Caco-2 (cell line): ENCODE data around the gene CITED1. TPM values are rescaled to one million over a fixed set of nuclear protein-coding genes. Genes with fewer than 3 reads are reported as not detected.
A peak's percentile ranks its signal among the peaks of the same experiment; 100 is the strongest.

ENCODE experiments used
- BruUV-seq: library from RNA; stranded (reverse); fragments of 400-500 nt; replicated peaks from 2 replicates; lab custom pipeline; 2021; lab: Mats Ljungman, UMichigan
- CTCF ChIA-PET: fragments of 300-600 bp; sonication (Branson Sonifier 250); formaldehyde crosslinking; loops from one replicate; lab custom pipeline; 2022; ENCODE audit warnings: antibody characterized with exemption; lab: Charles Lee
- POLR2A ChIA-PET: fragments of 300-600 bp; sonication (Branson Sonifier 250); formaldehyde crosslinking; loops from one replicate; lab custom pipeline; 2022; ENCODE audit warnings: antibody characterized with exemption; lab: Charles Lee
- DNase-seq, 2 experiments: peaks; one replicate each; pipeline versions ENCODE4 v3.0.0 to v3.0.0-alpha.2; 2020 to 2022
- H3K27me3 ChIP-seq: replicated peaks from 2 replicates; pipeline ENCODE4 v1.6.0; 2011; ENCODE audit warnings: low read length; ENCODE audit not compliant: control insufficient read depth, insufficient read depth
- H3K36me3 ChIP-seq: 2 replicates; pipeline ENCODE4 v1.5.1; 2011; ENCODE audit warnings: low read length; ENCODE audit not compliant: control insufficient read depth, insufficient read depth
- H3K4me1 ChIP-seq: fragments of 250-450 bp; sonication (Bioruptor Pico); 2 replicates; pipeline ENCODE4 v1.5.1; 2020; ENCODE audit warnings: mild to moderate bottlenecking
- H3K4me3 ChIP-seq: 2 replicates; pipeline ENCODE4 v1.5.1; 2011; ENCODE audit warnings: low read depth, mild to moderate bottlenecking, control low read depth, low read length
- H3K9me3 ChIP-seq: fragments of 250-450 bp; sonication (Bioruptor Pico); 2 replicates; pipeline ENCODE4 v1.5.1; 2020; ENCODE audit warnings: mild to moderate bottlenecking, moderate library complexity
- H3K27ac Mint-ChIP-seq: one replicate; pipeline ENCODE4 v1.8.0; 2022; ENCODE audit warnings: mixed read lengths; ENCODE audit not compliant: unreplicated experiment
- H3K27me3 Mint-ChIP-seq: one replicate; pipeline ENCODE4 v1.8.0; 2022; ENCODE audit warnings: mixed read lengths; ENCODE audit not compliant: insufficient read depth, unreplicated experiment
- H3K36me3 Mint-ChIP-seq: one replicate; pipeline ENCODE4 v1.8.0; 2022; ENCODE audit warnings: mild to moderate bottlenecking, mixed read lengths; ENCODE audit not compliant: insufficient read depth, unreplicated experiment
- H3K4me1 Mint-ChIP-seq: one replicate; pipeline ENCODE4 v1.8.0; 2022; ENCODE audit warnings: low read depth, mixed read lengths; ENCODE audit not compliant: unreplicated experiment
- H3K4me3 Mint-ChIP-seq: one replicate; pipeline ENCODE4 v1.8.0; 2022; ENCODE audit warnings: mild to moderate bottlenecking, moderate library complexity, mixed read lengths; ENCODE audit not compliant: unreplicated experiment
- H3K9me3 Mint-ChIP-seq: one replicate; pipeline ENCODE4 v1.8.0; 2022; ENCODE audit warnings: mixed read lengths; ENCODE audit not compliant: unreplicated experiment
- intact Hi-C: fragments of 100-400 bp; cut with micrococcal nuclease; formaldehyde crosslinking; loops from one replicate; pipeline ENCODE4 v1.10.0; 2022; ENCODE audit not compliant: unreplicated experiment
- total RNA-seq: library from RNA; stranded (reverse); gene quantifications from 2 replicates; pipeline ENCODE4 v1.2.3, GENCODE V29; 2022
- TF ChIP-seq, protein P1 (sequence below), 2 experiments: fragments of 200-600 bp in 1 of 2; IDR thresholded peaks; 1 replicate in 1 of 2; 2 replicates in 1 of 2; pipeline versions ENCODE4 v1.5.1 to v1.8.0; 2011 to 2022; ENCODE audit warnings: antibody characterized with exemption in 1 of 2, control low read depth in 1 of 2, inconsistent platforms in 1 of 2, low read depth in 1 of 2, low read length in 1 of 2, mild to moderate bottlenecking in 1 of 2, moderate library complexity in 1 of 2; ENCODE audit not compliant: insufficient read depth in 1 of 2, severe bottlenecking in 1 of 2, unreplicated experiment in 1 of 2

Gene CITED1
- total RNA-seq, 1 experiment from 2014 or later, result 1.3 TPM

- ChIA-PET POLR2A (no interaction called here), CTCF (no interaction called here)
- Mint-ChIP-seq H3K4me1 (no peaks in the 10 kb centered on the region), H3K4me3 (peak overlapping the region; percentile 82), H3K36me3 (no peaks in the 10 kb centered on the region), H3K9me3 (no peaks in the 10 kb centered on the region), H3K27me3 (peaks cover 11% of the 10 kb centered on the region), H3K27ac (no peak overlapping the region)
- Histone ChIP-seq H3K9me3 (no peaks in the 10 kb centered on the region), H3K4me3 (no peak overlapping the region), H3K36me3 (no peaks in the 10 kb centered on the region), H3K27me3 (peaks cover 1% of the 10 kb centered on the region), H3K4me1 (no peaks in the 10 kb centered on the region)
- intact Hi-C loops, result loop anchor here (5.0 to 10.0 kb wide), 2 partner anchors 167 to 245 kb away; no protein-coding TSS in a partner anchor
- no peak for DNase-seq
- TF ChIP-seq, protein P1, sequence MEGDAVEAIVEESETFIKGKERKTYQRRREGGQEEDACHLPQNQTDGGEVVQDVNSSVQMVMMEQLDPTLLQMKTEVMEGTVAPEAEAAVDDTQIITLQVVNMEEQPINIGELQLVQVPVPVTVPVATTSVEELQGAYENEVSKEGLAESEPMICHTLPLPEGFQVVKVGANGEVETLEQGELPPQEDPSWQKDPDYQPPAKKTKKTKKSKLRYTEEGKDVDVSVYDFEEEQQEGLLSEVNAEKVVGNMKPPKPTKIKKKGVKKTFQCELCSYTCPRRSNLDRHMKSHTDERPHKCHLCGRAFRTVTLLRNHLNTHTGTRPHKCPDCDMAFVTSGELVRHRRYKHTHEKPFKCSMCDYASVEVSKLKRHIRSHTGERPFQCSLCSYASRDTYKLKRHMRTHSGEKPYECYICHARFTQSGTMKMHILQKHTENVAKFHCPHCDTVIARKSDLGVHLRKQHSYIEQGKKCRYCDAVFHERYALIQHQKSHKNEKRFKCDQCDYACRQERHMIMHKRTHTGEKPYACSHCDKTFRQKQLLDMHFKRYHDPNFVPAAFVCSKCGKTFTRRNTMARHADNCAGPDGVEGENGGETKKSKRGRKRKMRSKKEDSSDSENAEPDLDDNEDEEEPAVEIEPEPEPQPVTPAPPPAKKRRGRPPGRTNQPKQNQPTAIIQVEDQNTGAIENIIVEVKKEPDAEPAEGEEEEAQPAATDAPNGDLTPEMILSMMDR (IDR thresholded peaks at IDR 0.05; ENCODE audit: insufficient read depth in 1 of 2, low read depth in 1 of 2, low read length in 1 of 2, severe bottlenecking in 1 of 2, unreplicated experiment in 1 of 2), result no peak
- BruUV-seq, result no TSS peak
These were observed 1.9 kb upstream of the CITED1 start for GRCh38 chrX:72307646-72308051.

DNA sequence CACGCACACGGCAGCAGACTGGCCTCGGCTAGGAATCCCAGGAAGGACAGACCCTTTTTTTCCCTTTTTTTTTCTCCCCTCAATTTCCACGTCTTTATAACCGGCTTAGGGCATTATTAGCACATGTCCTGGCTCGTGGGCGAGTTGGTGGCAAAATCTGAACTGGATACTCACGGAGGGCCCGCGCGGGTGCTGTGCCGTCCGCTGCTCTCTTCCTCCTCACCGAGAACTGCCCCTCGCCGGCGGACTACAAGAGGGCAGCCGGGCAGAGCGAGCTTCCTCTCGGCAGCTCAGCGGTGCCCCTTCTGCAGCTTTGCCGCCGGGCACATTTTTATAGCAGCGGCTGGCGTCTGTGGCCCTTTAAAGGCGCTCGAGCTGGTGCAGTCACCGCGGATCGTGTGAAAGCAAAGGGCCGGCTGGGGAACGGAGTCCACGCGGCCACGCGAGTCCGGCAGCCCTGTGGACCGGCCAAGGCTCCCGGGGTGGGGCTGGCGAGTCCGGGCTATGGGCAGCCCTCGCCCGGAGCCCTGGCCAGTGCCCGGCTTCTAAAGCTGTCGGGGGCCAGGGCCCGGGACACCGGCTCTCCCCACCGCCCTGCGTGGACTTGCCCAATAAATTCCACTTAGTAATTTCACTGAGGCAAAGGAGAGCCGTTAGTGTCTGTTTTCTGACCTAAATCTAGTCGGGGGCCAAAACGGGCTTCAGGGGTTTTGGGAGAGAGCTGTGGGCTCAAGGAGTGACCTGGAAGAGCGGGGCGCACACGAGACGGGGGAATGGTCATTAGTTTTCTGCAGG, 1.3 kb upstream of the CITED1 start:
- BruUV-seq, result no TSS peak

More for the DNA sequence above, 1.3 kb upstream of the CITED1 start:
- no peak overlapping the region for H3K27ac Mint-ChIP-seq
- peak overlapping the region; percentile 57 for H3K4me3 ChIP-seq
- H3K4me1 Mint-ChIP-seq, result no peaks in the 10 kb centered on the region
- TF ChIP-seq, protein P1 (IDR thresholded peaks at IDR 0.05; ENCODE audit: insufficient read depth in 1 of 2, low read depth in 1 of 2, low read length in 1 of 2, severe bottlenecking in 1 of 2, unreplicated experiment in 1 of 2), result no peak
- no peaks in the 10 kb centered on the region for H3K36me3 Mint-ChIP-seq
- peaks cover 1% of the 10 kb centered on the region for H3K27me3 ChIP-seq
- ChIA-PET CTCF (interaction anchor here (1.6 kb wide), 1 partner anchor 30 kb away, joined by 5 read pairs; the partner anchor contains the start of gene RPS4X), POLR2A (no interaction called here)
- DNase-seq, result peak; percentile 45 to 51
- H3K9me3 ChIP-seq, result no peaks in the 10 kb centered on the region
- H3K4me3 Mint-ChIP-seq, result peak overlapping the region; percentile 82
- intact Hi-C loops, result loop anchor here (5.0 to 10.0 kb wide), 2 partner anchors 168 to 245 kb away; no protein-coding TSS in a partner anchor
- H3K9me3 Mint-ChIP-seq, result no peaks in the 10 kb centered on the region
- H3K4me1 ChIP-seq, result no peaks in the 10 kb centered on the region
- H3K36me3 ChIP-seq, result no peaks in the 10 kb centered on the region
- peaks cover 14% of the 10 kb centered on the region for H3K27me3 Mint-ChIP-seq
